ENCODE results near the gene SPINK5. TPM values are rescaled to one million over a fixed set of nuclear protein-coding genes. Genes with fewer than 3 reads are reported as not detected.

Gene SPINK5
- total RNA-seq, 1 experiment from 2014 or later: not detected

DNA sequence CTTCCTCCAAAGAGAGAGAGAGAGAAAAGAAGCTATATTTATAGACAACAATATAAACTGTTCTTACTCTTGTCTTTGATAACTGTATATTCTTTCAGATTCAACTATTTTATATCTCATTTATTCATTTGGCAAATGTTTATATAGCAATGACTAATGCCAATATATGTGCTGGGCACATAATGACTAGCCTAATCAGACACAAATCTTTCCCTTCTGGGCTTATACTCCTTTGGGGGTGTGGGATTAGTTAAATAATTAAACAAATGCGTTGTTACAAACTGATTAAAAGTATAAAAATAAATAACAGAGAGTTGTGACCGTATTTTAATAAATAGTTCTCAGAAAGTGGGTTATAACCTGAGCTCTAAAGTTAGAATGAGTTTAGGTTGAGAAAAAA is 108.6 kb downstream of the SPINK5 start:
- DNase-seq (ENCODE audit: low read depth, low spot score): no peak
- no peak for ATAC-seq
- BruUV-seq (replicated peaks): no TSS peak
- Histone ChIP-seq H3K9me3 (ENCODE audit: control insufficient read depth, insufficient read depth, low read depth, low read length) (no peaks in the 10 kb centered on the region), H3K27ac (ENCODE audit: low read length) (no peak overlapping the region), H3K36me3 (ENCODE audit: control insufficient read depth, insufficient read depth, low read length) (no peaks in the 10 kb centered on the region), H3K4me3 (ENCODE audit: low read depth in 2 of 2, low read length in 2 of 2) (no peak overlapping the region), H3K4me1 (ENCODE audit: control insufficient read depth, insufficient read depth, low read length) (no peaks in the 10 kb centered on the region), H3K27me3 (ENCODE audit: control insufficient read depth, insufficient read depth, low read length) (no peaks in the 10 kb centered on the region; the same call in 1 of the 2 replicates)
- TF ChIP-seq POLR2AphosphoS5 (IDR thresholded peaks at IDR 0.05; ENCODE audit: low read depth, low read length): no peak
- TF ChIP-seq CTCF (IDR thresholded peaks at IDR 0.05): no peak
- TF ChIP-seq, protein P1, sequence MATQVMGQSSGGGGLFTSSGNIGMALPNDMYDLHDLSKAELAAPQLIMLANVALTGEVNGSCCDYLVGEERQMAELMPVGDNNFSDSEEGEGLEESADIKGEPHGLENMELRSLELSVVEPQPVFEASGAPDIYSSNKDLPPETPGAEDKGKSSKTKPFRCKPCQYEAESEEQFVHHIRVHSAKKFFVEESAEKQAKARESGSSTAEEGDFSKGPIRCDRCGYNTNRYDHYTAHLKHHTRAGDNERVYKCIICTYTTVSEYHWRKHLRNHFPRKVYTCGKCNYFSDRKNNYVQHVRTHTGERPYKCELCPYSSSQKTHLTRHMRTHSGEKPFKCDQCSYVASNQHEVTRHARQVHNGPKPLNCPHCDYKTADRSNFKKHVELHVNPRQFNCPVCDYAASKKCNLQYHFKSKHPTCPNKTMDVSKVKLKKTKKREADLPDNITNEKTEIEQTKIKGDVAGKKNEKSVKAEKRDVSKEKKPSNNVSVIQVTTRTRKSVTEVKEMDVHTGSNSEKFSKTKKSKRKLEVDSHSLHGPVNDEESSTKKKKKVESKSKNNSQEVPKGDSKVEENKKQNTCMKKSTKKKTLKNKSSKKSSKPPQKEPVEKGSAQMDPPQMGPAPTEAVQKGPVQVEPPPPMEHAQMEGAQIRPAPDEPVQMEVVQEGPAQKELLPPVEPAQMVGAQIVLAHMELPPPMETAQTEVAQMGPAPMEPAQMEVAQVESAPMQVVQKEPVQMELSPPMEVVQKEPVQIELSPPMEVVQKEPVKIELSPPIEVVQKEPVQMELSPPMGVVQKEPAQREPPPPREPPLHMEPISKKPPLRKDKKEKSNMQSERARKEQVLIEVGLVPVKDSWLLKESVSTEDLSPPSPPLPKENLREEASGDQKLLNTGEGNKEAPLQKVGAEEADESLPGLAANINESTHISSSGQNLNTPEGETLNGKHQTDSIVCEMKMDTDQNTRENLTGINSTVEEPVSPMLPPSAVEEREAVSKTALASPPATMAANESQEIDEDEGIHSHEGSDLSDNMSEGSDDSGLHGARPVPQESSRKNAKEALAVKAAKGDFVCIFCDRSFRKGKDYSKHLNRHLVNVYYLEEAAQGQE (IDR thresholded peaks at IDR 0.05; ENCODE audit: insufficient read depth in 1 of 2, low read depth in 2 of 2, low read length in 1 of 2): no peak
- TF ChIP-seq TCF7L2 (IDR thresholded peaks at IDR 0.05; ENCODE audit: low read depth, low read length): no peak
- no peak for TF ChIP-seq SIN3A (IDR thresholded peaks at IDR 0.05; ENCODE audit: borderline replicate concordance, insufficient read depth, low read depth, low read length)
- in situ Hi-C loops (cut with HindIII; ENCODE audit: low pct_unique_long_range_greater_than_20kb, low sequenced_read_pairs) (no loop called here), intact Hi-C loops (cut with micrococcal nuclease; ENCODE audit: unreplicated experiment) (no loop called here)
- POLR2A ChIA-PET: no interaction called here
- CTCF ChIA-PET: no interaction called here

DNA sequence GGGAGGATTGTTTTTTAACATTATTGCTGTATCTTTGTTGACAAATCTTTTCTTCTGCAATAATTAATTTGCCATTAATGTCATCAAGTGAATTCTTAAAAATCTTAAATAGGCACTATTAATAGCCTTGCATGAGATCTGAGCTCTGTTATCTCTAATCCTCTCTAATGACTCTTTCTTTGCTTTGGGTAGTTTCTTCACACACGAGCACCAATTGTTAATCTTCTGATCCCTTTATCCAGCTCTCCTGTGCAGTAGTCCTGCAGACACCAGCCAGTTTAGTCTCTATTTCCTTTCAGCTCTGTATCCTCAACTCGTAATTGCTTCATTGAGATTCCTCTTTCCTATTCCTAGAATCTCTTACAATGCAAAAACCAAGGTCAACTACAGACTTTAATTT is 112.7 kb downstream of the SPINK5 start:
- no peaks in the 10 kb centered on the region; the same call in 1 of the 2 replicates for H3K27me3 ChIP-seq (ENCODE audit: control insufficient read depth, insufficient read depth, low read length)
- TF ChIP-seq, protein P1 (IDR thresholded peaks at IDR 0.05; ENCODE audit: insufficient read depth in 1 of 2, low read depth in 2 of 2, low read length in 1 of 2): no peak
- no peak for TF ChIP-seq TCF7L2 (IDR thresholded peaks at IDR 0.05; ENCODE audit: low read depth, low read length)
- no peak for TF ChIP-seq SIN3A (IDR thresholded peaks at IDR 0.05; ENCODE audit: borderline replicate concordance, insufficient read depth, low read depth, low read length)
- no peak for TF ChIP-seq POLR2AphosphoS5 (IDR thresholded peaks at IDR 0.05; ENCODE audit: low read depth, low read length)
- TF ChIP-seq CTCF (IDR thresholded peaks at IDR 0.05): no peak
- H3K4me1 ChIP-seq (ENCODE audit: control insufficient read depth, insufficient read depth, low read length): no peaks in the 10 kb centered on the region
- no peaks in the 10 kb centered on the region for H3K36me3 ChIP-seq (ENCODE audit: control insufficient read depth, insufficient read depth, low read length)
- POLR2A ChIA-PET: no interaction called here
- no peaks in the 10 kb centered on the region for H3K9me3 ChIP-seq (ENCODE audit: control insufficient read depth, insufficient read depth, low read depth, low read length)
- DNase-seq (ENCODE audit: low read depth, low spot score): no peak
- H3K4me3 ChIP-seq (ENCODE audit: low read depth in 2 of 2, low read length in 2 of 2): no peak overlapping the region
- CTCF ChIA-PET: no interaction called here
- in situ Hi-C loops (cut with HindIII; ENCODE audit: low pct_unique_long_range_greater_than_20kb, low sequenced_read_pairs) (no loop called here), intact Hi-C loops (cut with micrococcal nuclease; ENCODE audit: unreplicated experiment) (loop anchor here (5.0 kb wide), 1 partner anchor 266 kb away; no protein-coding TSS in a partner anchor)
- ATAC-seq: no peak
- no peak overlapping the region for H3K27ac ChIP-seq (ENCODE audit: low read length)
- BruUV-seq (replicated peaks): no TSS peak
